ENCODE data around the gene CMTM6. TPM values are rescaled to one million over a fixed set of nuclear protein-coding genes. Genes with fewer than 3 reads are reported as not detected.
A peak's percentile ranks its signal among the peaks of the same experiment; 100 is the strongest.

Gene CMTM6
- total and polyA plus RNA-seq, 2 of the 13 experiments (the other 11 are each of a cell fraction or from before 2014, with no cell fraction given), result 25.6 to 55.7 TPM

- no peak for TF ChIP-seq ZNF557 (CRISPR knock-in tag; IDR thresholded peaks at IDR 0.05)
- TF ChIP-seq KAT8 (CRISPR knock-in tag; IDR thresholded peaks at IDR 0.05), result peak; percentile 71; the same call in 1 of the 2 replicates
- no peak for TF ChIP-seq ARNT (IDR thresholded peaks at IDR 0.05)
- TF ChIP-seq ZMAT3 (CRISPR knock-in tag; conservative IDR thresholded peaks at IDR 0.05), result no peak
- TF ChIP-seq CBX5 (CRISPR knock-in tag; IDR thresholded peaks at IDR 0.05; ENCODE audit: borderline replicate concordance), result peak; percentile 26; the same call in 1 of the 2 replicates
- peak; percentile 71; the same call in 1 of the 2 replicates for TF ChIP-seq ZNF501 (CRISPR knock-in tag; IDR thresholded peaks at IDR 0.05)
- peak; percentile 83 for TF ChIP-seq PHF8 (CRISPR knock-in tag; IDR thresholded peaks at IDR 0.05)
- TF ChIP-seq ZNF274 (CRISPR knock-in tag; IDR thresholded peaks at IDR 0.05), result peak; percentile 65; the same call in 1 of the 2 replicates
- TF ChIP-seq ZNF350 (CRISPR knock-in tag; IDR thresholded peaks at IDR 0.05; ENCODE audit: borderline replicate concordance, low read depth), result peak; percentile 32; the same call in 1 of the 2 replicates
- TF ChIP-seq ZNF816 (CRISPR knock-in tag; IDR thresholded peaks at IDR 0.05; ENCODE audit: borderline replicate concordance), result 0 out of 2 replicates have a peak, but pooled peaks have one; percentile 24
- peak; percentile 59 for TF ChIP-seq PATZ1 (CRISPR knock-in tag; IDR thresholded peaks at IDR 0.05)
- peak; percentile 66 for TF ChIP-seq SMAD3 (CRISPR knock-in tag; IDR thresholded peaks at IDR 0.05)
- peak; percentile 59 for TF ChIP-seq GABPA (IDR thresholded peaks at IDR 0.05; ENCODE audit: low read depth, low read length)
- peak; percentile 72 for TF ChIP-seq GABPA (CRISPR knock-in tag; IDR thresholded peaks at IDR 0.05; ENCODE audit: low read depth)
- peak; percentile 55 for TF ChIP-seq POLR2AphosphoS5 (IDR thresholded peaks at IDR 0.05; ENCODE audit: low read depth, low read length)
- peak; percentile 71; the same call in 1 of the 2 replicates for TF ChIP-seq ZNF607 (CRISPR knock-in tag; IDR thresholded peaks at IDR 0.05; ENCODE audit: borderline replicate concordance)
- TF ChIP-seq TBX2 (CRISPR knock-in tag; IDR thresholded peaks at IDR 0.05; ENCODE audit: borderline replicate concordance), result peak; percentile 36; the same call in 1 of the 2 replicates
- 0 out of 2 replicates have a peak, but pooled peaks have one; percentile 50 for TF ChIP-seq AHR (CRISPR knock-in tag; IDR thresholded peaks at IDR 0.05)
- 0 out of 2 replicates have a peak, but pooled peaks have one; percentile 1 for TF ChIP-seq CREM (IDR thresholded peaks at IDR 0.05)
- TF ChIP-seq CREM (CRISPR knock-in tag; IDR thresholded peaks at IDR 0.05), result no peak
- TF ChIP-seq ZBTB4 (CRISPR knock-in tag; IDR thresholded peaks at IDR 0.05; ENCODE audit: borderline replicate concordance), result no peak
- TF ChIP-seq IKZF4 (CRISPR knock-in tag; IDR thresholded peaks at IDR 0.05; ENCODE audit: borderline replicate concordance, low read depth, not compliant biosample characterization), result peak; percentile 59
- peak; percentile 59 for TF ChIP-seq HNRNPLL (IDR thresholded peaks at IDR 0.05; ENCODE audit: low read depth, low read length, poor library complexity, severe bottlenecking)
- TF ChIP-seq ZNF761 (CRISPR knock-in tag; conservative IDR thresholded peaks at IDR 0.05), result no peak
- 0 out of 2 replicates have a peak, but pooled peaks have one; percentile 43 for TF ChIP-seq ZSCAN29 (CRISPR knock-in tag; conservative IDR thresholded peaks at IDR 0.05)
- peak; percentile 76; the same call in 1 of the 2 replicates for TF ChIP-seq KLF9 (CRISPR knock-in tag; IDR thresholded peaks at IDR 0.05; ENCODE audit: low read depth)
Measured at GRCh38 chr3:32502118-32502945, at the start of gene CMTM6 (continued).
